ENCODE results near the gene CECR2.

- TF ChIP-seq EZH2 (IDR thresholded peaks at IDR 0.05; ENCODE audit: borderline replicate concordance, control insufficient read depth, low read depth, low read length), result no peak
- no peak for TF ChIP-seq TCF12 (IDR thresholded peaks at IDR 0.05; ENCODE audit: low read depth, low read length)
- TF ChIP-seq, protein P1, sequence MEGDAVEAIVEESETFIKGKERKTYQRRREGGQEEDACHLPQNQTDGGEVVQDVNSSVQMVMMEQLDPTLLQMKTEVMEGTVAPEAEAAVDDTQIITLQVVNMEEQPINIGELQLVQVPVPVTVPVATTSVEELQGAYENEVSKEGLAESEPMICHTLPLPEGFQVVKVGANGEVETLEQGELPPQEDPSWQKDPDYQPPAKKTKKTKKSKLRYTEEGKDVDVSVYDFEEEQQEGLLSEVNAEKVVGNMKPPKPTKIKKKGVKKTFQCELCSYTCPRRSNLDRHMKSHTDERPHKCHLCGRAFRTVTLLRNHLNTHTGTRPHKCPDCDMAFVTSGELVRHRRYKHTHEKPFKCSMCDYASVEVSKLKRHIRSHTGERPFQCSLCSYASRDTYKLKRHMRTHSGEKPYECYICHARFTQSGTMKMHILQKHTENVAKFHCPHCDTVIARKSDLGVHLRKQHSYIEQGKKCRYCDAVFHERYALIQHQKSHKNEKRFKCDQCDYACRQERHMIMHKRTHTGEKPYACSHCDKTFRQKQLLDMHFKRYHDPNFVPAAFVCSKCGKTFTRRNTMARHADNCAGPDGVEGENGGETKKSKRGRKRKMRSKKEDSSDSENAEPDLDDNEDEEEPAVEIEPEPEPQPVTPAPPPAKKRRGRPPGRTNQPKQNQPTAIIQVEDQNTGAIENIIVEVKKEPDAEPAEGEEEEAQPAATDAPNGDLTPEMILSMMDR (IDR thresholded peaks at IDR 0.05 in 2 of 3, conservative IDR thresholded peaks at IDR 0.05 in 1 of 3; ENCODE audit: control insufficient read depth in 2 of 3, extremely low read depth in 1 of 3, insufficient read depth in 1 of 3, low read depth in 3 of 3, low read length in 3 of 3), result no peak
- TF ChIP-seq, protein P2, sequence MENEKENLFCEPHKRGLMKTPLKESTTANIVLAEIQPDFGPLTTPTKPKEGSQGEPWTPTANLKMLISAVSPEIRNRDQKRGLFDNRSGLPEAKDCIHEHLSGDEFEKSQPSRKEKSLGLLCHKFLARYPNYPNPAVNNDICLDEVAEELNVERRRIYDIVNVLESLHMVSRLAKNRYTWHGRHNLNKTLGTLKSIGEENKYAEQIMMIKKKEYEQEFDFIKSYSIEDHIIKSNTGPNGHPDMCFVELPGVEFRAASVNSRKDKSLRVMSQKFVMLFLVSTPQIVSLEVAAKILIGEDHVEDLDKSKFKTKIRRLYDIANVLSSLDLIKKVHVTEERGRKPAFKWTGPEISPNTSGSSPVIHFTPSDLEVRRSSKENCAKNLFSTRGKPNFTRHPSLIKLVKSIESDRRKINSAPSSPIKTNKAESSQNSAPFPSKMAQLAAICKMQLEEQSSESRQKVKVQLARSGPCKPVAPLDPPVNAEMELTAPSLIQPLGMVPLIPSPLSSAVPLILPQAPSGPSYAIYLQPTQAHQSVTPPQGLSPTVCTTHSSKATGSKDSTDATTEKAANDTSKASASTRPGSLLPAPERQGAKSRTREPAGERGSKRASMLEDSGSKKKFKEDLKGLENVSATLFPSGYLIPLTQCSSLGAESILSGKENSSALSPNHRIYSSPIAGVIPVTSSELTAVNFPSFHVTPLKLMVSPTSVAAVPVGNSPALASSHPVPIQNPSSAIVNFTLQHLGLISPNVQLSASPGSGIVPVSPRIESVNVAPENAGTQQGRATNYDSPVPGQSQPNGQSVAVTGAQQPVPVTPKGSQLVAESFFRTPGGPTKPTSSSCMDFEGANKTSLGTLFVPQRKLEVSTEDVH (IDR thresholded peaks at IDR 0.05; ENCODE audit: low read depth, partially characterized antibody), result no peak
- no peak for TF ChIP-seq ATF2 (IDR thresholded peaks at IDR 0.05; ENCODE audit: low read length)
- TF ChIP-seq PKNOX1 (IDR thresholded peaks at IDR 0.05), result no peak
- no peak for TF ChIP-seq JUNB (IDR thresholded peaks at IDR 0.05)
- TF ChIP-seq, protein P3, sequence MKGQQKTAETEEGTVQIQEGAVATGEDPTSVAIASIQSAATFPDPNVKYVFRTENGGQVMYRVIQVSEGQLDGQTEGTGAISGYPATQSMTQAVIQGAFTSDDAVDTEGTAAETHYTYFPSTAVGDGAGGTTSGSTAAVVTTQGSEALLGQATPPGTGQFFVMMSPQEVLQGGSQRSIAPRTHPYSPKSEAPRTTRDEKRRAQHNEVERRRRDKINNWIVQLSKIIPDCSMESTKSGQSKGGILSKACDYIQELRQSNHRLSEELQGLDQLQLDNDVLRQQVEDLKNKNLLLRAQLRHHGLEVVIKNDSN (IDR thresholded peaks at IDR 0.05; ENCODE audit: borderline replicate concordance, extremely low read length, insufficient read depth, low read depth, low read length), result no peak
- TF ChIP-seq RBBP5 (conservative IDR thresholded peaks at IDR 0.05), result no peak
- no peak for TF ChIP-seq ASH2L (IDR thresholded peaks at IDR 0.05; ENCODE audit: borderline replicate concordance, low read depth)
- TF ChIP-seq EP300 (IDR thresholded peaks at IDR 0.05; ENCODE audit: borderline replicate concordance in 1 of 2, control insufficient read depth in 1 of 2, low read depth in 2 of 2, low read length in 2 of 2), result no peak
- TF ChIP-seq POLR2A (IDR thresholded peaks at IDR 0.05; ENCODE audit: low read depth, low read length), result no peak
- TF ChIP-seq POLR2AphosphoS5 (IDR thresholded peaks at IDR 0.05; ENCODE audit: low read length), result no peak
- no peak for TF ChIP-seq ATF7 (IDR thresholded peaks at IDR 0.05; ENCODE audit: low read depth)
These were observed 217.7 kb downstream of the CECR2 start for GRCh38 chr22:17586831-17587440.
